IPS-20b (cell line): ENCODE measurements around the gene IFNLR1.
"Not testable (repeated sequence)": the region's sequence is repeated elsewhere in the genome, so short reads cannot be mapped to it uniquely, and the experiment has no call there.

Experiments
- H3K27ac ChIP-seq: one replicate; pipeline ENCODE4 v1.5.1; 2013; ENCODE audit warnings: low read length
- H3K27me3 ChIP-seq: 2 replicates; pipeline ENCODE4 v1.6.1; 2013; ENCODE audit warnings: mild to moderate bottlenecking, low read length, inconsistent platforms; ENCODE audit not compliant: insufficient read depth
- H3K36me3 ChIP-seq: 2 replicates; pipeline ENCODE4 v1.6.1; 2013; ENCODE audit warnings: low read depth, mild to moderate bottlenecking, inconsistent platforms, low read length, moderate library complexity; ENCODE audit not compliant: insufficient read depth
- H3K4me1 ChIP-seq: 2 replicates; pipeline ENCODE4 v1.6.1; 2013; ENCODE audit warnings: mild to moderate bottlenecking, control low read depth, inconsistent platforms, low read length, moderate library complexity; ENCODE audit not compliant: insufficient read depth
- H3K4me3 ChIP-seq: 2 replicates; pipeline ENCODE4 v1.5.1; 2013; ENCODE audit warnings: mild to moderate bottlenecking, low read length, inconsistent platforms
- H3K9ac ChIP-seq: 2 replicates; pipeline ENCODE4 v1.6.1; 2013; ENCODE audit warnings: low read depth, mild to moderate bottlenecking, inconsistent platforms, low read length, moderate library complexity
- H3K9me3 ChIP-seq: 2 replicates; pipeline ENCODE4 v1.6.1; 2013; ENCODE audit warnings: mild to moderate bottlenecking, low read depth, low read length, inconsistent platforms; ENCODE audit not compliant: insufficient read depth

IFNLR1 gene

GRCh38 chr1:24216276-24217074 is 29.4 kb upstream of the IFNLR1 start:
- H3K27me3 ChIP-seq = no peaks in the 10 kb centered on the region
- no peak overlapping the region for H3K9ac ChIP-seq
- H3K9me3 ChIP-seq = peaks cover 7% of the 10 kb centered on the region; the same call in 1 of the 2 replicates
- H3K27ac ChIP-seq = no peak overlapping the region
- H3K4me3 ChIP-seq = no peak overlapping the region
- no peaks in the 10 kb centered on the region for H3K36me3 ChIP-seq
- H3K4me1 ChIP-seq = no peaks in the 10 kb centered on the region

- H3K4me1 ChIP-seq = no peaks in the 10 kb centered on the region
- no peak overlapping the region for H3K9ac ChIP-seq
- H3K27ac ChIP-seq = no peak overlapping the region
- H3K27me3 ChIP-seq = no peaks in the 10 kb centered on the region
- H3K36me3 ChIP-seq = no peaks in the 10 kb centered on the region
- H3K4me3 ChIP-seq = no peak overlapping the region
- H3K9me3 ChIP-seq = peaks cover 7% of the 10 kb centered on the region; the same call in 1 of the 2 replicates
Measured at GRCh38 chr1:24215226-24215814, 28.2 kb upstream of the IFNLR1 start.

GRCh38 chr1:24212376-24212775 is 25.3 kb upstream of the IFNLR1 start:
- Histone ChIP-seq H3K27ac (no peak overlapping the region), H3K27me3 (no peaks in the 10 kb centered on the region), H3K4me1 (no peaks in the 10 kb centered on the region), H3K4me3 (no peak overlapping the region), H3K9me3 (peaks cover 7% of the 10 kb centered on the region; the same call in 1 of the 2 replicates), H3K36me3 (no peaks in the 10 kb centered on the region), H3K9ac (no peak overlapping the region)

- Histone ChIP-seq H3K4me3 (no peak overlapping the region), H3K4me1 (no peaks in the 10 kb centered on the region)
Measured at GRCh38 chr1:24210195-24210627, 23.1 kb upstream of the IFNLR1 start.

GRCh38 chr1:24209097-24209496 is 22.0 kb upstream of the IFNLR1 start:
- H3K27me3 ChIP-seq = no peaks in the 10 kb centered on the region
- H3K9me3 ChIP-seq = peaks cover 7% of the 10 kb centered on the region; the same call in 1 of the 2 replicates
- no peak overlapping the region for H3K27ac ChIP-seq
- H3K4me1 ChIP-seq = no peaks in the 10 kb centered on the region
- H3K4me3 ChIP-seq = no peak overlapping the region
- no peak overlapping the region for H3K9ac ChIP-seq
- no peaks in the 10 kb centered on the region for H3K36me3 ChIP-seq

More at GRCh38 chr1:24210195-24210627, 23.1 kb upstream of the IFNLR1 start:
- no peaks in the 10 kb centered on the region for H3K27me3 ChIP-seq
- no peaks in the 10 kb centered on the region for H3K36me3 ChIP-seq
- H3K9ac ChIP-seq = no peak overlapping the region
- H3K27ac ChIP-seq = no peak overlapping the region
- H3K9me3 ChIP-seq = peaks cover 7% of the 10 kb centered on the region; the same call in 1 of the 2 replicates

GRCh38 chr1:24207709-24208108 is 20.6 kb upstream of the IFNLR1 start:
- Histone ChIP-seq H3K27ac (no peak overlapping the region), H3K4me1 (no peaks in the 10 kb centered on the region), H3K36me3 (no peaks in the 10 kb centered on the region), H3K9ac (no peak overlapping the region), H3K9me3 (peaks cover 7% of the 10 kb centered on the region; the same call in 1 of the 2 replicates), H3K27me3 (no peaks in the 10 kb centered on the region), H3K4me3 (no peak overlapping the region)

GRCh38 chr1:24207395-24207687 is 20.3 kb upstream of the IFNLR1 start:
- not testable (repeated sequence) for H3K9me3 ChIP-seq, H3K4me1 ChIP-seq, H3K27me3 ChIP-seq, H3K36me3 ChIP-seq, H3K4me3 ChIP-seq, H3K27ac ChIP-seq, H3K9ac ChIP-seq

- Histone ChIP-seq H3K4me3 (no peak overlapping the region), H3K27me3 (no peaks in the 10 kb centered on the region), H3K9ac (no peak overlapping the region), H3K9me3 (0 out of 2 replicates have a peak, but pooled peaks cover 2% of the 10 kb centered on the region), H3K27ac (no peak overlapping the region), H3K4me1 (no peaks in the 10 kb centered on the region), H3K36me3 (no peaks in the 10 kb centered on the region)
Measured at GRCh38 chr1:24206516-24207394, 19.7 kb upstream of the IFNLR1 start.

- no peaks in the 10 kb centered on the region for H3K27me3 ChIP-seq
- H3K9ac ChIP-seq = no peak overlapping the region
- H3K4me3 ChIP-seq = no peak overlapping the region
- no peaks in the 10 kb centered on the region for H3K9me3 ChIP-seq
- H3K27ac ChIP-seq = no peak overlapping the region
- H3K36me3 ChIP-seq = no peaks in the 10 kb centered on the region
- H3K4me1 ChIP-seq = no peaks in the 10 kb centered on the region
Measured at GRCh38 chr1:24206083-24206464, 19.0 kb upstream of the IFNLR1 start.

GRCh38 chr1:24205345-24206082 is 18.4 kb upstream of the IFNLR1 start:
- H3K4me3 ChIP-seq = no peak overlapping the region
- no peak overlapping the region for H3K27ac ChIP-seq
- H3K9me3 ChIP-seq = no peaks in the 10 kb centered on the region
- no peaks in the 10 kb centered on the region for H3K4me1 ChIP-seq
- H3K36me3 ChIP-seq = no peaks in the 10 kb centered on the region
- no peaks in the 10 kb centered on the region for H3K27me3 ChIP-seq
- H3K9ac ChIP-seq = no peak overlapping the region

- no peak overlapping the region for H3K9ac ChIP-seq
- no peaks in the 10 kb centered on the region for H3K36me3 ChIP-seq
- no peaks in the 10 kb centered on the region for H3K9me3 ChIP-seq
- H3K4me3 ChIP-seq = no peak overlapping the region
- H3K27me3 ChIP-seq = no peaks in the 10 kb centered on the region
- no peak overlapping the region for H3K27ac ChIP-seq
- no peaks in the 10 kb centered on the region for H3K4me1 ChIP-seq
Measured at GRCh38 chr1:24204116-24204515, 17.0 kb upstream of the IFNLR1 start.
